PC-3 (cell line): Measurements from ENCODE around the gene CLEC16A. TPM values are rescaled to one million over a fixed set of nuclear protein-coding genes. Genes with fewer than 3 reads are reported as not detected.

ENCODE experiments used
- ATAC-seq: fragments of 200-7000 bp; cut with Tn5 transposase; 2 replicates; pipeline ENCODE4 v1.9.1; 2020; ENCODE audit warnings: mild to moderate bottlenecking, moderate library complexity
- BruUV-seq: library from RNA; stranded (reverse); fragments of 400-500 nt; replicated peaks from 2 replicates; lab custom pipeline; 2021; lab: Mats Ljungman, UMichigan
- CTCF ChIA-PET: fragments of 300-600 bp; sonication (Branson Sonifier 250); formaldehyde crosslinking; loops from one replicate; lab custom pipeline; 2022; ENCODE audit warnings: antibody characterized with exemption; lab: Charles Lee
- POLR2A ChIA-PET: fragments of 300-600 bp; sonication (Branson Sonifier 250); formaldehyde crosslinking; loops from one replicate; lab custom pipeline; 2022; ENCODE audit warnings: antibody characterized with exemption; ENCODE audit not compliant: unreplicated experiment; lab: Charles Lee
- DNase-seq: peaks from one replicate; pipeline ENCODE4 v3.0.0-alpha.2; 2015
- H2AFZ ChIP-seq: fragments of 300-600 bp; sonication (generic); 2 replicates; pipeline ENCODE4 v1.6.0; 2016; ENCODE audit warnings: antibody characterized with exemption, low read length
- H3F3A ChIP-seq: fragments of 300-600 bp; sonication (generic); one replicate; pipeline ENCODE4 v1.6.0; 2017; ENCODE audit warnings: antibody characterized with exemption, low read length, control low read depth, mild to moderate bottlenecking; ENCODE audit not compliant: unreplicated experiment
- H3K27ac ChIP-seq: fragments of 300-600 bp; sonication (generic); 2 replicates; pipeline ENCODE4 v1.5.1; 2016; ENCODE audit warnings: mild to moderate bottlenecking, low read length
- H3K27me3 ChIP-seq: fragments of 300-600 bp; sonication (generic); 2 replicates; pipeline ENCODE4 v1.6.1; 2016; ENCODE audit warnings: low read length, mixed read lengths
- H3K36me3 ChIP-seq: fragments of 300-600 bp; sonication (generic); 2 replicates; pipeline ENCODE4 v1.6.1; 2016; ENCODE audit warnings: low read depth, mixed run types, low read length, mixed read lengths
- H3K4me1 ChIP-seq: fragments of 300-600 bp; sonication (generic); 2 replicates; pipeline ENCODE4 v1.5.1; 2016; ENCODE audit warnings: low read length; ENCODE audit not compliant: insufficient read depth
- H3K4me2 ChIP-seq: fragments of 300-600 bp; sonication (generic); 2 replicates; pipeline ENCODE4 v1.6.0; 2016; ENCODE audit warnings: low read length
- H3K4me3 ChIP-seq: fragments of 300-600 bp; sonication (generic); 2 replicates; pipeline ENCODE4 v1.5.1; 2016; ENCODE audit warnings: mild to moderate bottlenecking, low read length, mixed read lengths
- H3K79me2 ChIP-seq: fragments of 300-600 bp; sonication (generic); 2 replicates; pipeline ENCODE4 v1.6.1; 2017; ENCODE audit warnings: low read length, mixed read lengths
- H3K9ac ChIP-seq: fragments of 300-600 bp; sonication (generic); 2 replicates; pipeline ENCODE4 v1.6.0; 2016; ENCODE audit warnings: mild to moderate bottlenecking, low read length
- H3K9me2 ChIP-seq: fragments of 300-600 bp; sonication (generic); replicated peaks from 2 replicates; pipeline ENCODE4 v1.6.1; 2016; ENCODE audit warnings: mixed run types, low read length, mixed read lengths
- H3K9me3 ChIP-seq: fragments of 300-600 bp; sonication (generic); 2 replicates; pipeline ENCODE4 v1.6.1; 2016; ENCODE audit warnings: low read length, mixed read lengths
- H4K20me1 ChIP-seq: fragments of 300-600 bp; sonication (generic); 2 replicates; pipeline ENCODE4 v1.6.1; 2016; ENCODE audit warnings: low read length, mixed read lengths
- EZH2 ChIP-seq: fragments of 300-600 bp; sonication (generic); IDR thresholded peaks from one replicate; pipeline ENCODE4 v1.6.1; 2017; ENCODE audit warnings: antibody characterized with exemption, mild to moderate bottlenecking, low read length; ENCODE audit not compliant: unreplicated experiment
- EZH2phosphoT487 ChIP-seq: fragments of 300-600 bp; sonication (generic); IDR thresholded peaks from 2 replicates; pipeline ENCODE4 v1.6.1; 2018; ENCODE audit warnings: mild to moderate bottlenecking, antibody characterized with exemption, low read length, borderline replicate concordance
- intact Hi-C: fragments of 100-400 bp; cut with micrococcal nuclease; formaldehyde crosslinking; loops from 2 replicates; pipeline ENCODE4 v1.9.0; 2023
- total RNA-seq: library from RNA; depleted of rRNA; stranded (reverse); fragments of >200 nt; gene quantifications from 2 replicates; pipeline ENCODE4 v1.2.3, GENCODE V29; 2014
- TF ChIP-seq, protein P1 (sequence below): fragments of 300-600 bp; sonication (generic); conservative IDR thresholded peaks from 2 replicates; pipeline ENCODE4 v1.5.1; 2017; ENCODE audit warnings: antibody characterized with exemption, low read depth, mild to moderate bottlenecking, low read length

The CLEC16A gene
- total RNA-seq, 1 experiment from 2014 or later: 9.5 TPM

GRCh38 chr16:11188801-11189740, 244.7 kb downstream of the CLEC16A start:
- Histone ChIP-seq H3K27ac (no peak overlapping the region), H3K79me2 (no peaks in the 10 kb centered on the region), H3K4me1 (peaks cover 8% of the 10 kb centered on the region; the same call in 1 of the 2 replicates), H3K4me3 (no peak overlapping the region), H3K36me3 (no peaks in the 10 kb centered on the region), H3K9ac (no peak overlapping the region), H3K4me2 (no peak overlapping the region), H3F3A (no peaks in the 10 kb centered on the region), H4K20me1 (no peaks in the 10 kb centered on the region), H2AFZ (no peak overlapping the region), H3K9me2 (no peaks in the 10 kb centered on the region), H3K27me3 (no peaks in the 10 kb centered on the region), H3K9me3 (no peaks in the 10 kb centered on the region)
- DNase-seq: no peak
- ChIA-PET POLR2A (no interaction called here), CTCF (no interaction called here)
- BruUV-seq: no TSS peak
- no peak for ATAC-seq
- intact Hi-C loops: no loop called here
- TF ChIP-seq EZH2phosphoT487 (no peak), EZH2 (no peak)
- TF ChIP-seq, protein P1, sequence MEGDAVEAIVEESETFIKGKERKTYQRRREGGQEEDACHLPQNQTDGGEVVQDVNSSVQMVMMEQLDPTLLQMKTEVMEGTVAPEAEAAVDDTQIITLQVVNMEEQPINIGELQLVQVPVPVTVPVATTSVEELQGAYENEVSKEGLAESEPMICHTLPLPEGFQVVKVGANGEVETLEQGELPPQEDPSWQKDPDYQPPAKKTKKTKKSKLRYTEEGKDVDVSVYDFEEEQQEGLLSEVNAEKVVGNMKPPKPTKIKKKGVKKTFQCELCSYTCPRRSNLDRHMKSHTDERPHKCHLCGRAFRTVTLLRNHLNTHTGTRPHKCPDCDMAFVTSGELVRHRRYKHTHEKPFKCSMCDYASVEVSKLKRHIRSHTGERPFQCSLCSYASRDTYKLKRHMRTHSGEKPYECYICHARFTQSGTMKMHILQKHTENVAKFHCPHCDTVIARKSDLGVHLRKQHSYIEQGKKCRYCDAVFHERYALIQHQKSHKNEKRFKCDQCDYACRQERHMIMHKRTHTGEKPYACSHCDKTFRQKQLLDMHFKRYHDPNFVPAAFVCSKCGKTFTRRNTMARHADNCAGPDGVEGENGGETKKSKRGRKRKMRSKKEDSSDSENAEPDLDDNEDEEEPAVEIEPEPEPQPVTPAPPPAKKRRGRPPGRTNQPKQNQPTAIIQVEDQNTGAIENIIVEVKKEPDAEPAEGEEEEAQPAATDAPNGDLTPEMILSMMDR: no peak

GRCh38 chr16:11190588-11191560, 246.5 kb downstream of the CLEC16A start:
- no peaks in the 10 kb centered on the region for H3K79me2 ChIP-seq
- no peaks in the 10 kb centered on the region for H3F3A ChIP-seq
- TF ChIP-seq EZH2phosphoT487: no peak
- TF ChIP-seq EZH2: no peak
- no peak overlapping the region for H2AFZ ChIP-seq
- no peak overlapping the region for H3K9ac ChIP-seq
- no peak overlapping the region for H3K4me3 ChIP-seq
- ATAC-seq: peak; percentile 46; the same call in 1 of the 2 replicates
- H3K4me2 ChIP-seq: no peak overlapping the region
- intact Hi-C loops: no loop called here
- no peaks in the 10 kb centered on the region for H3K27me3 ChIP-seq
- no peaks in the 10 kb centered on the region for H3K9me3 ChIP-seq
- ChIA-PET CTCF (interaction anchor here (0.5 to 0.7 kb wide), 2 partner anchors 65 to 131 kb away, joined by 3 to 5 read pairs; no protein-coding TSS in a partner anchor), POLR2A (no interaction called here)
- no peaks in the 10 kb centered on the region for H3K9me2 ChIP-seq
- H4K20me1 ChIP-seq: no peaks in the 10 kb centered on the region
- peak; percentile 25 for DNase-seq
- H3K27ac ChIP-seq: no peak overlapping the region
- H3K36me3 ChIP-seq: no peaks in the 10 kb centered on the region
- BruUV-seq: no TSS peak
- H3K4me1 ChIP-seq: peaks cover 8% of the 10 kb centered on the region; the same call in 1 of the 2 replicates

DNA sequence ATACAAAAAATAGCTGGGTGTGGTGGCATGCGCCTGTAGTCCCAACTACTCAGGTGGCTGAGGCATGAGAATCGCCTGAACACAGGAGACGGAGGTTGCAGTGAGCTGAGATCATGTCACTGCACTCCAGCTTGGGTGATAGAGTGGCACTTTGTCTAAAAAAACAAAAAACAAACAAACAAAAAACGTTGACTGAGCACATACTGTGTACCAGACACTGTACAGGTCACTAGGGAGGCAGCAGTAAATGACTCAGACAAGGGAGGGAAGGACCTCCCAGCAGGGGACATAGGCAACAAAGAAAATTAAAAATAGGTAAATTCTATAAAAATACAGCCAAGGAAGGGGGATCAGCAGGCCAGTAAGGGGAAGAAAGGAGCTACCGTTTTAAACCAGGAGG, 247.3 kb downstream of the CLEC16A start:
- intact Hi-C loops: no loop called here
- Histone ChIP-seq H3K9me2 (no peaks in the 10 kb centered on the region), H3K9me3 (no peaks in the 10 kb centered on the region), H3K4me2 (no peak overlapping the region), H3K9ac (no peak overlapping the region), H3K36me3 (no peaks in the 10 kb centered on the region), H3K27ac (no peak overlapping the region), H3K27me3 (no peaks in the 10 kb centered on the region), H3F3A (no peaks in the 10 kb centered on the region), H3K4me1 (peaks cover 8% of the 10 kb centered on the region; the same call in 1 of the 2 replicates), H4K20me1 (no peaks in the 10 kb centered on the region), H3K4me3 (no peak overlapping the region), H3K79me2 (no peaks in the 10 kb centered on the region), H2AFZ (no peak overlapping the region)
- DNase-seq: no peak
- BruUV-seq: no TSS peak
- CTCF ChIA-PET: interaction anchor here (0.5 kb wide), 1 partner anchor 65 kb away, joined by 5 read pairs; no protein-coding TSS in a partner anchor
- TF ChIP-seq EZH2: no peak
- TF ChIP-seq EZH2phosphoT487: no peak
- TF ChIP-seq, protein P1: no peak
- ATAC-seq: 0 out of 2 replicates have a peak, but pooled peaks have one; percentile 24
- POLR2A ChIA-PET: no interaction called here
